Measurements from ENCODE around the gene C11orf24. TPM values are rescaled to one million over a fixed set of nuclear protein-coding genes. Genes with fewer than 3 reads are reported as not detected.

C11orf24 gene
- total and polyA plus RNA-seq, 10 of the 15 experiments (the other 5 are each of a cell fraction or from before 2014, with no cell fraction given) = 4.3 to 104 (median 41.4) TPM

DNA sequence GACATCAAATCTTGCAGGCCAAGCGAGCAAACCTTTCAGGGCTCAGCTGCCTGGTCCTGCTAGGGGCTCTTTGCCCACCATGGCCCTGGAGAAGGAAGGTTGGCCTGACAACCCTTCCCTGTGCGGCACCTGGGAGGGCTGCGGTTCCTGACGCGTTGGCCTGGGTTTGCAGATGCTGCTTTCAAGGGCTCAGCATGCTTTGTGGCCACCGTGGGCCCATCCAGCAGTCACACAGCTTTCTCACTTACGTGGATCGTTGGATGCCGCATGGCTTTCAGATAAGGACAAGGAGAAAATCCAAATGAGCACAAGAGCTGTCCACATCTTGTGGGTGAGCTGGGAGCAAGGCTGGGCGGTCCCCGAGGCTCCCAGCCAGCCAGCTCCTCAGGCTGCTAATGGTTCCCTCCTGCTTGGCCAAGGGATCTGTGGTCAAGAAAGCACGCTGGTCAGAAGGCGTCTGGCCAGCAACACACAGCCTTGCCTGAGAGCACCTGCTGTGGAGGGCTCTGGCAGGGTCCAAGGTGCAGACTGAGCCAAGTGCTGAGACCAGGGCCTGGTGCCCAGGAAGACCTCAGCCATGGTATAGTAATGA, 8.2 kb downstream of the C11orf24 start:
- no TSS peak for BruUV-seq (replicated peaks)
- DNase-seq (ENCODE audit: low read depth, low spot score) = no peak
- Histone ChIP-seq H3K4me2 (ENCODE audit: control insufficient read depth, insufficient read depth) (no peak overlapping the region), H3K4me3 (no peak overlapping the region), H3K27me3 (replicated peaks in 1 of 2; ENCODE audit: control insufficient read depth in 2 of 2, insufficient read depth in 2 of 2, low read length in 1 of 2) (no peaks in the 10 kb centered on the region), H4K20me1 (ENCODE audit: control insufficient read depth, insufficient read depth) (no peaks in the 10 kb centered on the region), H3K27ac (ENCODE audit: control insufficient read depth, insufficient read depth) (no peak overlapping the region), H2AFZ (ENCODE audit: control insufficient read depth, low read depth, low read length) (no peak overlapping the region), H3K9me3 (replicated peaks; ENCODE audit: control insufficient read depth, insufficient read depth, low read length) (no peaks in the 10 kb centered on the region), H3K79me2 (ENCODE audit: control insufficient read depth, insufficient read depth, low read length) (peaks cover 26% of the 10 kb centered on the region), H3K36me3 (ENCODE audit: control insufficient read depth in 2 of 2, insufficient read depth in 2 of 2, low read length in 1 of 2) (peaks cover 18 to 34% of the 10 kb centered on the region in 2 experiments; a peak in 3 of 4 replicates), H3K9ac (ENCODE audit: control insufficient read depth, insufficient read depth, low read length) (no peak overlapping the region), H3K4me1 (ENCODE audit: control insufficient read depth, insufficient read depth, low read length) (peaks cover 27% of the 10 kb centered on the region)
- no peak for ATAC-seq
- FAIRE-seq = no peak
- in situ Hi-C loops (cut with MboI) = no loop called here
- ChIA-PET POLR2A (no interaction called here), CTCF (interaction anchor here (14.0 kb wide), 1 partner anchor 34 kb away, joined by 365 read pairs; no protein-coding TSS in a partner anchor), RAD21 (ENCODE audit: unreplicated experiment) (interaction anchor here (1.3 kb wide), 1 partner anchor 36 kb away, joined by 9 read pairs; no protein-coding TSS in a partner anchor), SMC1A (ENCODE audit: uncharacterized antibody, unreplicated experiment) (no interaction called here)
- intact Hi-C loops (cut with micrococcal nuclease; ENCODE audit: unreplicated experiment) = no loop called here
- TF ChIP-seq, protein P1, sequence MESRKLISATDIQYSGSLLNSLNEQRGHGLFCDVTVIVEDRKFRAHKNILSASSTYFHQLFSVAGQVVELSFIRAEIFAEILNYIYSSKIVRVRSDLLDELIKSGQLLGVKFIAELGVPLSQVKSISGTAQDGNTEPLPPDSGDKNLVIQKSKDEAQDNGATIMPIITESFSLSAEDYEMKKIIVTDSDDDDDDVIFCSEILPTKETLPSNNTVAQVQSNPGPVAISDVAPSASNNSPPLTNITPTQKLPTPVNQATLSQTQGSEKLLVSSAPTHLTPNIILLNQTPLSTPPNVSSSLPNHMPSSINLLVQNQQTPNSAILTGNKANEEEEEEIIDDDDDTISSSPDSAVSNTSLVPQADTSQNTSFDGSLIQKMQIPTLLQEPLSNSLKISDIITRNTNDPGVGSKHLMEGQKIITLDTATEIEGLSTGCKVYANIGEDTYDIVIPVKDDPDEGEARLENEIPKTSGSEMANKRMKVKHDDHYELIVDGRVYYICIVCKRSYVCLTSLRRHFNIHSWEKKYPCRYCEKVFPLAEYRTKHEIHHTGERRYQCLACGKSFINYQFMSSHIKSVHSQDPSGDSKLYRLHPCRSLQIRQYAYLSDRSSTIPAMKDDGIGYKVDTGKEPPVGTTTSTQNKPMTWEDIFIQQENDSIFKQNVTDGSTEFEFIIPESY (IDR thresholded peaks at IDR 0.05) = no peak
- TF ChIP-seq EP300 (IDR thresholded peaks at IDR 0.05; ENCODE audit: borderline replicate concordance in 1 of 2, control insufficient read depth in 1 of 2, low read depth in 2 of 2, low read length in 2 of 2) (no peak), TCF3 (IDR thresholded peaks at IDR 0.05; ENCODE audit: borderline replicate concordance, insufficient read depth, low read depth, low read length) (no peak), CHD4 (IDR thresholded peaks at IDR 0.05) (no peak), MYC (IDR thresholded peaks at IDR 0.05; ENCODE audit: insufficient read depth, insufficient read length, insufficient replicate concordance, low read length, severe bottlenecking) (no peak), CBX5 (IDR thresholded peaks at IDR 0.05; ENCODE audit: low read depth) (no peak), TARDBP (IDR thresholded peaks at IDR 0.05; ENCODE audit: borderline replicate concordance) (no peak)
- TF ChIP-seq, protein P2, sequence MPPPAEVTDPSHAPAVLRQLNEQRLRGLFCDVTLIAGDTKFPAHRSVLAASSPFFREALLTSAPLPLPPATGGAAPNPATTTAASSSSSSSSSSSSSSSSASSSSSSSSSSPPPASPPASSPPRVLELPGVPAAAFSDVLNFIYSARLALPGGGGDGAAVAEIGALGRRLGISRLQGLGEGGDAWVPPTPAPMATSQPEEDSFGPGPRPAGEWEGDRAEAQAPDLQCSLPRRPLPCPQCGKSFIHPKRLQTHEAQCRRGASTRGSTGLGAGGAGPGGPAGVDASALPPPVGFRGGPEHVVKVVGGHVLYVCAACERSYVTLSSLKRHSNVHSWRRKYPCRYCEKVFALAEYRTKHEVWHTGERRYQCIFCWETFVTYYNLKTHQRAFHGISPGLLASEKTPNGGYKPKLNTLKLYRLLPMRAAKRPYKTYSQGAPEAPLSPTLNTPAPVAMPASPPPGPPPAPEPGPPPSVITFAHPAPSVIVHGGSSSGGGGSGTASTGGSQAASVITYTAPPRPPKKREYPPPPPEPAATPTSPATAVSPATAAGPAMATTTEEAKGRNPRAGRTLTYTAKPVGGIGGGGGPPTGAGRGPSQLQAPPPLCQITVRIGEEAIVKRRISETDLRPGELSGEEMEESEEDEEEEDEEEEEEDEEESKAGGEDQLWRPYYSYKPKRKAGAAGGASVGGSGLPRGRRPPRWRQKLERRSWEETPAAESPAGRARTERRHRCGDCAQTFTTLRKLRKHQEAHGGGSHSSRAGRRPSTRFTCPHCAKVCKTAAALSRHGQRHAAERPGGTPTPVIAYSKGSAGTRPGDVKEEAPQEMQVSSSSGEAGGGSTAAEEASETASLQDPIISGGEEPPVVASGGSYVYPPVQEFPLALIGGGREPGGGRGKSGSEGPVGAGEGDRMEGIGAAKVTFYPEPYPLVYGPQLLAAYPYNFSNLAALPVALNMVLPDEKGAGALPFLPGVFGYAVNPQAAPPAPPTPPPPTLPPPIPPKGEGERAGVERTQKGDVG (CRISPR knock-in tag; IDR thresholded peaks at IDR 0.05) = no peak
- TF ChIP-seq, protein P3, sequence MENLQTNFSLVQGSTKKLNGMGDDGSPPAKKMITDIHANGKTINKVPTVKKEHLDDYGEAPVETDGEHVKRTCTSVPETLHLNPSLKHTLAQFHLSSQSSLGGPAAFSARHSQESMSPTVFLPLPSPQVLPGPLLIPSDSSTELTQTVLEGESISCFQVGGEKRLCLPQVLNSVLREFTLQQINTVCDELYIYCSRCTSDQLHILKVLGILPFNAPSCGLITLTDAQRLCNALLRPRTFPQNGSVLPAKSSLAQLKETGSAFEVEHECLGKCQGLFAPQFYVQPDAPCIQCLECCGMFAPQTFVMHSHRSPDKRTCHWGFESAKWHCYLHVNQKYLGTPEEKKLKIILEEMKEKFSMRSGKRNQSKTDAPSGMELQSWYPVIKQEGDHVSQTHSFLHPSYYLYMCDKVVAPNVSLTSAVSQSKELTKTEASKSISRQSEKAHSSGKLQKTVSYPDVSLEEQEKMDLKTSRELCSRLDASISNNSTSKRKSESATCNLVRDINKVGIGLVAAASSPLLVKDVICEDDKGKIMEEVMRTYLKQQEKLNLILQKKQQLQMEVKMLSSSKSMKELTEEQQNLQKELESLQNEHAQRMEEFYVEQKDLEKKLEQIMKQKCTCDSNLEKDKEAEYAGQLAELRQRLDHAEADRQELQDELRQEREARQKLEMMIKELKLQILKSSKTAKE (IDR thresholded peaks at IDR 0.05; ENCODE audit: low read depth, poor library complexity, severe bottlenecking) = no peak
- over 99% methylated on average over 13 of the region's 13 CpGs for WGBS (ENCODE audit: insufficient coverage, insufficient replicate concordance, low lambda C conversion rate, missing lambda C conversion rate)
